IMR-90 (cell line): ENCODE results near the gene SIK3.

Experiments
- BHLHE40 ChIP-seq: fragments of 150-350 bp; IDR thresholded peaks from 2 replicates; pipeline ENCODE4 v1.6.1; 2016; ENCODE audit warnings: mild to moderate bottlenecking, low read depth, low read length
- CTCF ChIP-seq: conservative IDR thresholded peaks from 2 replicates; pipeline ENCODE4 v1.5.1; 2012; ENCODE audit warnings: mild to moderate bottlenecking, low read depth, low read length, improper control_type of control experiment
- FOS ChIP-seq: fragments of 150-350 bp; IDR thresholded peaks from 2 replicates; pipeline ENCODE4 v1.6.1; 2016; ENCODE audit warnings: low read depth, low read length
- MXI1 ChIP-seq: IDR thresholded peaks from 2 replicates; pipeline ENCODE4 v1.6.1; 2012; ENCODE audit warnings: low read depth, mild to moderate bottlenecking, low read length, moderate library complexity, borderline replicate concordance
- POLR2A ChIP-seq: IDR thresholded peaks from 2 replicates; pipeline ENCODE4 v1.6.1; 2012; ENCODE audit warnings: mild to moderate bottlenecking, low read depth, low read length
- RAD21 ChIP-seq: IDR thresholded peaks from 2 replicates; pipeline ENCODE4 v1.6.1; 2012; ENCODE audit warnings: low read length, improper control_type of control experiment
- RCOR1 ChIP-seq: IDR thresholded peaks from 2 replicates; pipeline ENCODE4 v1.6.1; 2012; ENCODE audit warnings: mild to moderate bottlenecking, low read length, improper control_type of control experiment; ENCODE audit not compliant: insufficient replicate concordance
- TF ChIP-seq, protein P1 (sequence below): fragments of 150-350 bp; IDR thresholded peaks from 2 replicates; pipeline ENCODE4 v1.6.1; 2017; ENCODE audit warnings: mild to moderate bottlenecking, antibody characterized with exemption, low read length, low read depth

DNA sequence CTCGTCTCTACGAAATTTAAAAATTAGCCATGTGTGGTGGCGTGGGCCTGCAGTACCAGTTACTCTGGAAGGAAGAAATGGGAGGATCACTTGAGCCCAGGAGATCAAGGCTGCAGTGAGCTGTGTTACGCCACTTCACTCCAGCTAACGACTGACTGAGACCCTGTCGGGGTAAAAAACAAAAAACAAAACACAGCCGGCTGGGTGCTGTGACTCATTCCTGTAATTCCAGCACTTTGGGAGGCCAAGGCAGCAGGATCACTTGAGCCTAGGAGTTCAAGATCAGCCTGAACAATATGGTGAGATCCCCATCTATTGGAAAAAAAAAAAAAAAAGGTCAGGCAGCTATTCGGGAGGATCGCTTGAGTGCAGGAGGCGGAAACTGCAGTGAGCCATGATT, 48.3 kb upstream of the SIK3 start:
- no peak for TF ChIP-seq CTCF
- TF ChIP-seq POLR2A, result no peak
- TF ChIP-seq, protein P1, sequence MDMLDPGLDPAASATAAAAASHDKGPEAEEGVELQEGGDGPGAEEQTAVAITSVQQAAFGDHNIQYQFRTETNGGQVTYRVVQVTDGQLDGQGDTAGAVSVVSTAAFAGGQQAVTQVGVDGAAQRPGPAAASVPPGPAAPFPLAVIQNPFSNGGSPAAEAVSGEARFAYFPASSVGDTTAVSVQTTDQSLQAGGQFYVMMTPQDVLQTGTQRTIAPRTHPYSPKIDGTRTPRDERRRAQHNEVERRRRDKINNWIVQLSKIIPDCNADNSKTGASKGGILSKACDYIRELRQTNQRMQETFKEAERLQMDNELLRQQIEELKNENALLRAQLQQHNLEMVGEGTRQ, result no peak
- TF ChIP-seq MXI1, result no peak
- no peak for TF ChIP-seq RCOR1
- no peak for TF ChIP-seq RAD21
- TF ChIP-seq BHLHE40, result no peak
- no peak for TF ChIP-seq FOS
